K562 (cell line): Measurements from ENCODE around the gene VEGFA. TPM values are rescaled to one million over a fixed set of nuclear protein-coding genes. Genes with fewer than 3 reads are reported as not detected.

ENCODE experiments used
- CEBPB ChIP-seq: fragments of 450-650 bp; IDR thresholded peaks from 2 replicates; pipeline ENCODE4 v1.6.1; 2016; ENCODE audit warnings: missing genetic modification characterization, missing compliant biosample characterization
- DACH1 ChIP-seq: fragments of 450-650 bp; IDR thresholded peaks from 2 replicates; pipeline ENCODE4 v1.6.1; 2018; ENCODE audit not compliant: partially characterized antibody
- DPF2 ChIP-seq: fragments of 450-650 bp; IDR thresholded peaks from 2 replicates; pipeline ENCODE4 v1.6.1; 2016
- EP400 ChIP-seq: fragments of 450-650 bp; IDR thresholded peaks from 2 replicates; pipeline ENCODE4 v1.6.1; 2017; ENCODE audit warnings: antibody characterized with exemption, mild to moderate bottlenecking, moderate library complexity
- FOSL1 ChIP-seq: fragments of 200-800 bp; sonication (Bioruptor generic); conservative IDR thresholded peaks from 2 replicates; pipeline ENCODE4 v1.6.1; 2016; ENCODE audit warnings: missing genetic modification characterization, missing compliant biosample characterization
- HDAC1 ChIP-seq, 2 experiments: fragments of 450-650 bp; IDR thresholded peaks; 2 replicates each; pipeline ENCODE4 v1.6.1; 2016 to 2017; ENCODE audit warnings: inconsistent platforms in 1 of 2, mild to moderate bottlenecking in 1 of 2, moderate library complexity in 1 of 2
- JUND ChIP-seq, 2 experiments: IDR thresholded peaks; 2 replicates in 1 of 2; 3 replicates in 1 of 2; pipeline ENCODE4 v1.6.1; 2011; ENCODE audit warnings: borderline replicate concordance in 2 of 2, low read depth in 2 of 2, low read length in 2 of 2, improper control_type of control experiment in 1 of 2, missing biosample characterization in 1 of 2, missing genetic modification characterization in 1 of 2, missing genetic modification reagents in 1 of 2
- KAT2B ChIP-seq: IDR thresholded peaks from one replicate; pipeline ENCODE4 v1.6.1; 2012; ENCODE audit warnings: low read depth, mild to moderate bottlenecking, control low read depth, inconsistent platforms, low read length, moderate library complexity
- L3MBTL2 ChIP-seq: fragments of 450-650 bp; IDR thresholded peaks from 2 replicates; pipeline ENCODE4 v1.6.1; 2016; ENCODE audit warnings: mild to moderate bottlenecking, moderate library complexity
- MIER1 ChIP-seq: fragments of 450-650 bp; IDR thresholded peaks from 2 replicates; pipeline ENCODE4 v1.6.1; 2016; ENCODE audit warnings: antibody characterized with exemption, mild to moderate bottlenecking, low read depth
- MLLT1 ChIP-seq, 2 experiments: fragments of 450-650 bp; IDR thresholded peaks; 2 replicates each; pipeline ENCODE4 v1.6.1; 2016
- NUFIP1 ChIP-seq: fragments of 450-650 bp; IDR thresholded peaks from 2 replicates; pipeline ENCODE4 v1.6.1; 2018; ENCODE audit not compliant: partially characterized antibody
- PBX2 ChIP-seq, 2 experiments: IDR thresholded peaks in 1 of 2; conservative IDR thresholded peaks in 1 of 2; 2 replicates each; pipeline ENCODE4 v1.6.1; 2016; ENCODE audit warnings: low read depth in 2 of 2, mild to moderate bottlenecking in 1 of 2, missing compliant biosample characterization in 1 of 2, missing genetic modification characterization in 1 of 2, moderate library complexity in 1 of 2
- POLR2B ChIP-seq: fragments of 450-650 bp; IDR thresholded peaks from 2 replicates; pipeline ENCODE4 v1.6.1; 2018; ENCODE audit warnings: low read depth; ENCODE audit not compliant: partially characterized antibody
- POU5F1 ChIP-seq: fragments of 150-350 bp; IDR thresholded peaks from 2 replicates; pipeline ENCODE4 v1.6.1; 2014; ENCODE audit warnings: borderline replicate concordance, low read length, low read depth, mild to moderate bottlenecking; ENCODE audit not compliant: partially characterized antibody
- RBBP5 ChIP-seq: fragments of 200-600 bp; sonication (generic); IDR thresholded peaks from 2 replicates; pipeline ENCODE4 v1.6.1; 2012; ENCODE audit warnings: borderline replicate concordance, mild to moderate bottlenecking, low read length, control low read depth, inconsistent platforms; ENCODE audit not compliant: insufficient read depth, poor library complexity, severe bottlenecking
- SMAD4 ChIP-seq: fragments of 250-450 bp; sonication (Bioruptor Pico); conservative IDR thresholded peaks from 2 replicates; pipeline ENCODE4 v1.8.0; 2021; ENCODE audit warnings: inconsistent platforms, mild to moderate bottlenecking, moderate library complexity
- SMARCA4 ChIP-seq: fragments of 450-650 bp; IDR thresholded peaks from 2 replicates; pipeline ENCODE4 v1.6.1; 2016
- SMARCE1 ChIP-seq: fragments of 450-650 bp; IDR thresholded peaks from 2 replicates; pipeline ENCODE4 v1.7.1; 2016; ENCODE audit warnings: mild to moderate bottlenecking
- THRAP3 ChIP-seq: fragments of 450-650 bp; IDR thresholded peaks from 2 replicates; pipeline ENCODE4 v1.6.1; 2016; ENCODE audit warnings: mild to moderate bottlenecking, inconsistent platforms, borderline replicate concordance
- ZEB2 ChIP-seq: fragments of 450-650 bp; IDR thresholded peaks from 2 replicates; pipeline ENCODE4 v1.6.1; 2016
- ZNF316 ChIP-seq: fragments of 450-650 bp; IDR thresholded peaks from 2 replicates; pipeline ENCODE4 v1.6.1; 2016
- polyA plus RNA-seq, 8 experiments: library from polyadenylated mRNA; depleted of rRNA in 4 of 8; stranded (reverse) in 5 of 8; unstranded in 3 of 8; fragments of >200 nt; fragmentation: Nextera tagmentation in 2 of 8; fragmentation: Illumina TruSeq in 1 of 8; extraction: Ambion mirVana in 2 of 8; extraction: Trizol in 1 of 8; gene quantifications; 2 replicates each; pipeline versions ENCODE4 v1.2.1 to v1.2.3, GENCODE V29; 2011 to 2014; ENCODE audit warnings: inconsistent platforms in 1 of 8, missing spikeins in 1 of 8
- total RNA-seq, 7 experiments: library from RNA; depleted of rRNA in 6 of 7; stranded (reverse); fragments of >200 nt in 6 of 7; fragmentation: Illumina TruSeq in 2 of 7; extraction: Trizol in 2 of 7; gene quantifications; 2 replicates each; pipeline versions ENCODE4 v1.2.1 to v1.2.3, GENCODE V29; 2011 to 2021; ENCODE audit warnings: low replicate concordance in 1 of 7

Gene VEGFA
- total and polyA plus RNA-seq, 9 of the 15 experiments (the other 6 are each of a cell fraction or from before 2014, with no cell fraction given) = 14.0 to 271 (median 124) TPM

GRCh38 chr6:43821101-43821886, 51.3 kb downstream of the VEGFA start (continued):
- TF ChIP-seq L3MBTL2 (peak; percentile 26; the same call in 1 of the 2 replicates), ZEB2 (peak; percentile 93), JUND (IDR thresholded peaks at IDR 0.05; ENCODE audit: borderline replicate concordance, low read depth, low read length) (peak; percentile 10; the same call in 1 of the 2 replicates), JUND (tag; IDR thresholded peaks at IDR 0.05; ENCODE audit: borderline replicate concordance, low read depth, low read length) (no peak), DACH1 (peak; percentile 98), PBX2 (CRISPR knock-in tag; IDR thresholded peaks at IDR 0.05; ENCODE audit: low read depth) (no peak), PBX2 (tag; conservative IDR thresholded peaks at IDR 0.05; ENCODE audit: low read depth) (peak; percentile 95), SMARCE1 (0 out of 2 replicates have a peak, but pooled peaks have one; percentile 19), POU5F1 (no peak), POLR2B (no peak), NUFIP1 (no peak), RBBP5 (no peak), DPF2 (0 out of 2 replicates have a peak, but pooled peaks have one; percentile 41), MLLT1 (IDR thresholded peaks at IDR 0.05) (0 out of 4 replicates have a peak, but pooled peaks of 1 of the 2 experiments have one; percentile 19), MIER1 (no peak), FOSL1 (tag) (peak; percentile 57), CEBPB (tag) (no peak), ZNF316 (peak; percentile 69), SMAD4 (CRISPR knock-in tag) (0 out of 2 replicates have a peak, but pooled peaks have one; percentile 12), SMARCA4 (peak; percentile 41; the same call in 1 of the 2 replicates), THRAP3 (no peak), KAT2B (no peak), EP400 (0 out of 2 replicates have a peak, but pooled peaks have one; percentile 29), HDAC1 (IDR thresholded peaks at IDR 0.05) (0 out of 4 replicates have a peak, but pooled peaks of 1 of the 2 experiments have one; percentile 11)
